ENCODE results near the gene ERRFI1.

Gene ERRFI1

GRCh38 chr1:8018492-8019228 is 7.4 kb downstream of the ERRFI1 start:
- DNase-seq (ENCODE audit: low read depth, low spot score): peak; percentile 56

DNA sequence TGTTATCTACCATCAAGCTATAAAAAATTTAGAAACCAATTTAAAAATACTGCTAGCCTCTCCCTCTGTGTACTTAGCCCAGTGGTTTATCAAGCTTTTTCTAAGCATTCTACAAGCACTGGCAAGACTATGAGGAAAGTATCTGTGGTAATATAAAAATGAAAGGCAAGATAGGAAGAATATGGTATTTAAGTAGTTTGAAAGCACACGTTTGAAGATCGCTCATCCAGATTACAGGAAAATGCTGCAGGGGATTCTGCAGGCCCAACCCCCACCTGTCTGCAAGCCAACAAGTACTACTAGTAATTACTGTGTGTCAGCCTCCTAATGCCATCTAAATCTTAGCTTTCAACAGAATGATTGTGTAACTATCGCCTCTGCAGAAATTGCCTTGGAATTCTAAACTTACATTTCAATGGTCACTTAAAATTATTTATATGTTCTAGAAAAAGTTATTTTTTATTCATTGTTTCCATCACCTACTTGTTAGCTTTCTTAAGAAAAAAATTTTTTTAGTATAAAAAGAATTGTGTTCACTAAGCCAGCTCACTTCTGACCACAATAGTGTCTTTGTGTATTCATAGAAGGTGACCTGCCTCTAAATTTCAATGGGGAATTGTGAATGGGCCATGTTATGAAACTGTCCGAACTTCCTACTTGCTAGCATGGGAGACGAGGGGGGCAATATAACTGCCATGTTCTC is 8.5 kb downstream of the ERRFI1 start:
- DNase-seq (ENCODE audit: low read depth, low spot score): peak; percentile 57

DNA sequence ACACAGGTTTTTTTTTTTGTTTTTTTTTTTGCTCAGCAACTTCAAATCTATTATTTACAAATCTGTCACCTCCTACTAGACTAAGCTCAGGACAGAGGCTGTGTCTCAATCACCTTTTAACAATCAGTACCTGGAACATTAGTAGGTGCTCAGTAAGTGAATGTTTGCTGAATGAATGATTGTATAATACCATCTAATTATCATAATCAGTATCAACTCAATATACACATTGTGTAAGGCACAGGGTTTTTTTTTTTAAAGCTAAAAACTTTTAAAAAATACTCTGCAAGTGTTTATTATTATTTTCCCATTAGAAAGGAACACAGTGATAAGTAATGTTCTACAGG is 9.2 kb downstream of the ERRFI1 start:
- no peak for DNase-seq (ENCODE audit: low read depth, low spot score)

DNA sequence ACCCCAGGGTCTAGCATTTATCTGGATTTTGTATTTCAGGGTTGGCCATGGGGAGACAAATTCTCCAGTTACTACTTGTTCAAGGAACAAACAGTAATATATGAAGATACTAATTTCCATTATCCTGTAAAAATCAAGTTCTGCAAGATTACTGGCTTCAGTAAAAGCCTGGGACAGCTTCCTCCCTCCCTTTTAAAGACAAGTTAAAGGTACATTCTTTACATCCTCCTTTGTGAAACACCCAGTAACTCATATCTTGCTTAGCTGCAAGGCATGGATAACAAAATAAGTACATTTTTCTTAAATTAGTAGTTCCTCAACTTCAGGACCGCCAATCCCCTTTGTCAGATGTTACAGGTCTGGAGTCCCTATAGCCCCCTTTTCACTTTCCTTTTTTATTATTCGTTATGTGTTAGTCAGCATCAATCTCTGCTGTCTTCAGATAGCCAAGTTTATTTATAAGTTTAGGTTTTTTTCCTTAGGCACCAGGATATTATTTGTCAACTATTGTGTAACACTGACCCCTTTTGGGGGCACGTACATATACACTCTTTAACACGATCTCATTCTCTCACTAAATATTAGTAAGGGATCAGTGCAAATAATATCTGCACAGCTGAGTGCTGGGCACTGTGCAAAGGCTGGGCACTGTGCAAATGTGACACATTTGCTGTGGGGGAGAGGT is 9.8 kb downstream of the ERRFI1 start:
- DNase-seq (ENCODE audit: low read depth, low spot score): no peak

DNA sequence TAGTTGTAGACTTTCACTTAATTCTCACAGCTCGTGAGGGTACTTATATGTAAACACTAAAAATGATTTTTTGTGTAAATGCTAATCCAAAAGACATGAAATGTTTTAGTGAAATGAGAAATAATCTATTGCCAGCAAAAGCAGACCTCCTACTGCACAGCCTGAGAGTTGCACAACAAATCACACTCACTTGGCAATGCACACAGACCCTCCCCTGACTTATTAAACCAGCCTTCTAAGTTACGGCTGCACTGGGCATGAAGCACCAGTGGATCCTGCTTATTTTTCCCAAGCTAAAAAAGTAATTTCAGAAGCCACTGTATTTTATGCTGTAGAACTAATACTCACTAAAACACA is 10.3 kb downstream of the ERRFI1 start:
- DNase-seq (ENCODE audit: low read depth, low spot score): no peak

- peak; percentile 50 for DNase-seq (ENCODE audit: low read depth, low spot score)
These were observed 10.9 kb downstream of the ERRFI1 start for GRCh38 chr1:8015036-8015808.

DNA sequence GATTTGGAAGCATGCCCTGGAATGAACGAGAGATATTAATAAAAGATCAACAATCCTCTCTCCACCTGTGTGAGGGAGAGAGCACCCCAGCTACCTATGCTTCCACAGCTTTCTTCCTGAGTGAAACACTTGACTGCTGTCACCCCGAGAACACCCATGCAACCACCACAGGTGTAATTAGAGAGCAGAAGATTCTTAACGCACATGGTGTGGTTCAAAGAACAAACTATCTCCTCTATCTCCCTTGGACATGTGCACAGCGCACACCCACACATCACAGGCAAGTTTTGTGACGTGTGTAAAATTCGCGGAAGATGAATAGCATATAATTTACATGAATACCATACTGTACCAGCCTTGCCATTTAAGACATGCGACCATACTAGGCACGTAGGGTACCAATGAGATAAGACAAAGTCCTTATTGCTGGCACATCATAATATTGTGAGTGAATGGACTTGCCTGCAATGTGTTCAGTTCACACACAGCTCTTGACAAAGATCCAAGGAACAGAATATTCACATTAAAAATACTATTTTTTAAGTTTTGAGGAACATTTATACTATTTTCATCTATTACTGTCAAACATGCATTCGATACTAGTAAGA is 11.6 kb downstream of the ERRFI1 start:
- no peak for DNase-seq (ENCODE audit: low read depth, low spot score)

DNA sequence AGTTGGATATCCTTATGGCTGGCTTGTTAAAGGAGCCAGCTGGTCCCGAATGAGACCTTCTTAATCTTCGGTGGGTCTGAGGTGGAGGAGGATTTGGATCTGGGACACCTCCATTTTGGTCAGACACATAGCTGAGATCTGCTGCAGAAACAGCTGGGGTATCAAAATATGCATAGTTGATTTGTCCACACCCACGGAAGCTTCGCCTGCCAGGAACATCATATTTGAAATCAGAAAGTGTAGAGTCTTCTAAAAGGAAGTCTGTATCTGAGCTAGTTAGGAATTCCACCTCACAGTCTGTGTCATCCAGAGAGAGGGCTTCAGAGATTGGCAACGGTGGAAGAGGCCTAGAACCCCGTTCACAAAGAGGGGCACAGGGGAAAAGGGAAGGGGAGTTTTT is 12.3 kb downstream of the ERRFI1 start:
- no peak for DNase-seq (ENCODE audit: low read depth, low spot score)

DNA sequence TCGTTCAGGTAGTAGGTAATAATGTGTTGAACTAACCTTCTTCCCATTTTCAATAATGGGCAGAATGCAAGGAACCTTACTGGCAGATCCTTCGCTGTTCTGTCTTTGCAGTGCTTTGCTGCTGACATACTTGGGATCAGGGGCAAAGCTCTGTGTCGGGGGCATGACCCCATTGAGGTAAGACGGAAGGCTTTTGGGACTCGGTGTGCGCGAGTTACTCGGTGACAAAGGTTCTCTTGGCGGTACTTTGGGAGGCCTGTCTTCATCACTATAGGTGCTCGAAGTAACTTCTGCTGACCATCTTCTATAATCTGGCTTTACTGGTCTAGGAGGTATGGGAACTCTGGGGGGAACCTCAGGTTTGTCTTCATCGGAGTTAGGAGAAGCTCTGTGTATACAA is 12.7 kb downstream of the ERRFI1 start:
- no peak for DNase-seq (ENCODE audit: low read depth, low spot score)

- no peak for DNase-seq (ENCODE audit: low read depth, low spot score)
These were observed 13.2 kb downstream of the ERRFI1 start for GRCh38 chr1:8012955-8013354.

DNA sequence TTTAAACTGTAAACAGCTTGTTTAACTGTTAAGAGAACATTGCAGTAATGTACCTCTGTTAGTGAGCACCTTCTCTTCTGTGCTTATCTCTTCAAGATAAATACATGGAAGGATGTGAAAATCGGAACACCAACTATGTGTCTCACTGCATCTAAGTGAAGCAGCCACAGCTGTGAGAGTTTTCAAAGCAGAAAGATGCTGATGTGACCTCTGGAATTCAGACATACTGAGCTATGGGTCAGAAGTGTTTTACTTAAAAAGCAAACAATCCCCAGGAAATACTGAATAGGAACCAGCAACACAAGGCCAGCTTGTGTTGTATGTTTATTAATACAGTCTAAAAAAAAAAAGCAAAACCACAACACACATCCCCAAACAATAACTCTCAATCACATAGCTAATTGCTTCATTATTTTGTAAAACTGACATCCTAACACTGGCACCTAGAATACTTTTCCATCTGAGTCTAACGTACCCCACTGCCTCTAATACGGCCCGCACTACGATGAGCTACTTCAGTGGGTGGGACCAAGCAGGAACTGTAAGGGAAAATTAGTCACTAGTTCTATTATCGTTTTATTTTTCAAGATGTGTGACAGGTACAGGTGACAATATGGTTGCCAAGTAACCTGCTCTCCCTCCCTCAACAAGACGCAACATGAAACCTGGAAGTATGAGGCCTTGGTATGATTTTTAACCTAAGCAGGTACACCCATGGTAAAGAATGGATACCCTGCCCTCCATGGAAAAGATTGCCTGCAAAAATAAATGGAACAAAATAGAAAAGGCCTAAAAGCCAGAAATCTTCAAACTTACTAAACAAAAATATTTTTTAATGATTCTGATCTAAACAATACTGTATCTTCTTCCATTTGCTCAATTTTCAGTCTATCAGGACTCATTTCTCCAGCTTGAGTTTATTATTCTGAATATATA is 13.9 kb downstream of the ERRFI1 start:
- DNase-seq (ENCODE audit: low read depth, low spot score): no peak

DNA sequence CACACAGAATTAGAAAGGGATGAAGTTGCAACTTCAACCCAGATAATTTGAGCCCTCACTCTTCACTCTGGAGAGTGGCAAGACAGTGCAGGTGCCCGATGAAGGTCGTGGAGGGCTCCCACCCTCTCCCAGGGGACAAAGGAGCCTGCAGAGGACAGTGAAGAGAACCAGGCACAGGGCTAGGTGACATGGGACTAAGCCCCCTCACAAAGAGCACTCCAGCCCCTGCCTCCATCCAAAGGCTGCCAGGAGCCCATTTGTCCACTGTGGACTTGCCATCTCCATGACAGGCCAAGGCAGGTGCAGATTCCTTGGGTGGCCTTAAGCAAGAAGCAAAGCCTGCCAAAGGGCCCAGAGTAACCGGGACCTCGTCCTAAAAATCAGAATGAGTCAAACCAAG is 15.1 kb downstream of the ERRFI1 start:
- DNase-seq (ENCODE audit: low read depth, low spot score): no peak

GRCh38 chr1:8010080-8010664 is 15.9 kb downstream of the ERRFI1 start:
- DNase-seq (ENCODE audit: low read depth, low spot score): no peak

DNA sequence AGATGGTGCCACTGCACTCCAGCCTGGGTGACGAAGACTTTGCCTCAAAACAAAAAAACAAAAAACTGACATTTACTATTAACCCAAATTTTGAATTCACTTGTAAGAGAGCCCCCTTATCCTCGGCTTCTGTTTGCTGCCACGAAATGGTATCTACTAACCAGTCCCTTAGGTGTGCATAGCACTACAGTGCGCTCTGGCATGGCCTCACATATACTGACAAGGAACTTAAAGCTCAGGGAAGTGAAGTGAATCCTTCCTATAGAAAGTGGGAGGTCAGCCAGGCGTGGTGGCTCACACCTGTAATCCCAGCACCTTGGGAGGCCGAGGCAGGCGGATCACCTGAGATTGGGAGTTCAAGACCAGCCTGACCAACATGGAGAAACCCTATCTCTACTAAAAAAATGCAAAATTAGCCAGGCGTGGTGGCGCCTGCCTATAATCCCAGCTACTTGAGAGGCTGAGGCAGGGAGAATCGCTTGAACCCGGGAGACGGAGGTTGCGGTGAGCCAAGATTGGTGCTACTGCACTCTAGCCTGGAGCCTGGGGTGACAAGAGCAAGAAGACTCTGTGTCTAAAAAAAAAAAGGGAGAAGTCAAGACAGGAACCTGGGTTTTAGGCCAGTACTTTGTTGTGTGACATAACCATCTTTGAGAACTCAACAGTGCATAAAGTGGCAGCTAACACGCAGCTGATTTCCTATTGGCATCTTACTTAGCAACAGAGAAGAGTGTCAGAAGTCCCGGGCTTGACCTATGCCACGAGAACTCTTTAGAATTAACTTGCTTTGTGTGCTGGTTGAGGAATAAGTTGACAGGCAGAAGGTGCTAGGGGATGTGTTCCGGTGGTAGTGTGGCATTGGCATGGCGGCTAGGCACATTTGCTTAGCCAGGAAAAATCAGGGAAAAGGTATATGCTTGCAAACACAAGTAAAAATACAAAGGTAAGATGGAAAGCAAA is 16.8 kb downstream of the ERRFI1 start:
- no peak for DNase-seq (ENCODE audit: low read depth, low spot score)

DNA sequence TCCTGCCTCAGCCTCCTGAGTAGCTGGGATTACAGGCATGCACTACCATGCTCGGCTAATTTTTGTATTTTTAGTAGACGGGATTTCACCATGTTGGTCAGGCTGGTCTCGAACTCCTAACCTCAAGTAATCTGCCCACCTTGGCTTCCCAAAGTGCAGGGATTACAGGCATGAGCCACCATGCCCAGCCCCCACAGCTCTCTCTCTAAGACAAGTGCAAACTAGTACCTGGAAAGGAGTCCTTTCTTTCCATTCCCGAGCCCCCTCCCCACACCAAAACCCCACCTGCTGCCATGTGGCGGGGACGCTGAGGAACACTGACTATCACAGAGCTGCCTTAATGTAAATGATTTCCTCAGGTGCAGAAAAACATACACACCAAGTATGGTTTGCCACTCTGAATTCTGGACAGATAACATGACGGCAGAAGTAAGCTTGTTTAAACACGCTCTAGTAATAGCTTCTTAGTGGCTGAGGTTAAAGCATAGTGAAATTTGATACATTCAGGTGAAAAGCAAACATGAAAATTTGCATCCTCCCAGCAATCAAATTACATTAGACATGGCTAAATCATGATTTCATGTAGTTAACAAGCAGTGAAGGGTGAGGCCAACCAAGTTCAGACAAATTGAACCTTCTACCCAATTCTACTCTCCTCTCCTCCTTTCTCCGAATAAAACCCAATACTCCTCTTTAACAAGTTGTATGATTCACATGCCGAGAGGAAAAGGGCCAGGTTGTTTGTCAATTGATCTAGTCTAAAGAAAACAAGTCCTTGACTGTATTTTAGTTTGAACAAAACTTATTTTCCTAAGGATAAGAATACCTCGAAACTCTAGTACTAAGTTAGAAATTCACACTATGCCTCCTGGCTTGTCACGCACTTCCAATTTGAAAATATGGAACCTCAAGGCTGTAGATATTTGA is 19.8 kb downstream of the ERRFI1 start:
- DNase-seq (ENCODE audit: low read depth, low spot score): no peak

GRCh38 chr1:8004803-8005573 is 21.1 kb downstream of the ERRFI1 start:
- peak; percentile 91 for DNase-seq (ENCODE audit: low read depth, low spot score)

DNA sequence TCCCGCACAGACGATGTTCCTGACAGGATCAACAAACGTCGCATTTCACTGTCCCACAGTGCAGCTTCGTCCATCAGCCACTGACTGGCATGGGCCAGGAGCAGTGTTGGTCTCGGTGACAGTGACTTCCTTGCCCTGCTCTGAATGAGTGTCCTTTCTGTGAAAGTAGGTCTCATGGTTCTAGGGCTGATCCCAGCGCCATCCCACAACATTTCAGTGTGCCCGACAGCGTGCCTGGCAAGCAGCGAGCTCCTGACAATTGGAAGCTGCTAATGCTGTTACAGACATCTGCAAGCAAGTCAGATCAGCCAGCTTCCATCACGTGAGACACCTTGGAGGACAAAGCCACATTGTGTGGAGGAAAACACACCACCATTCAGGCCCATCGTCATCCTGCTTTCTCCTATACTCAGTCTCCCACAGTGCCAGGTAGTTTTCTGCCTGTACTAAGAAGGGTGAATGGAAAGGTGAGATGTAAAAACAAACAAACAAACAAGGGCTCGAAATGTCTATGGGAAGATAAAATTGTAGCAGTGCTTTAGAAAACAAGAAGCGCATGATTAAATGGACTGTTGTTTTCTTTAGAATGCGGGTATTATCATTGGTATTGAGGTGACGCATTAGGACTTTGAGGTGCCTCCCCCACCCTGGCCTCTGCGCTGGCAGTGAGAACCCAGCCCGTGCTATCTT is 21.9 kb downstream of the ERRFI1 start:
- no peak for DNase-seq (ENCODE audit: low read depth, low spot score)

Measured in ELF-1 (cell line).